PFSK-1 (cell line): Measurements from ENCODE around the gene GIT2.

Experiments
- POLR2AphosphoS5 ChIP-seq: IDR thresholded peaks from 2 replicates; pipeline ENCODE4 v1.6.1; 2012; ENCODE audit warnings: low read depth, mild to moderate bottlenecking, control low read depth, low read length, moderate library complexity
- TAF1 ChIP-seq: IDR thresholded peaks from 2 replicates; pipeline ENCODE4 v1.6.1; 2012; ENCODE audit warnings: low read length, control low read depth, borderline replicate concordance; ENCODE audit not compliant: insufficient read depth

DNA sequence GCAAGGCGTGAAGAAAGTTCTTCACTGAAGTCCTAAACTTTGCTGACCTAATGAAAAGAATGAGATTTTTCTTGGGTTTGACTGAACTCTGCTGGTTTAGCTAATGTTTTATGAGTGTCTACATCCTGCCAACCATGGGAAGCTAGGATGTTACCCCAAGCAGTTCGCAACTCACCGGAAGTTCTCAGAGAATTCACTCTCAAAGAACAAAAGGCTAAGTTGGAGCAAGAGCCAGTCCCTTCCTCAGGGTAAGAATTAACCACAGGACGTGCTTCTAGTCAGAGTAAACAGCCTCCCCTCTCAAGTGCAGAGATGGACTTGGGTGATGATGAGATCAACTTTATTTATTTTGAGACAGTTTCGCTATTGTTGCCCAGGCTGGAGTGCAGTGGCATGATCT lies 58.8 kb downstream of the GIT2 start:
- no peak for TF ChIP-seq POLR2AphosphoS5
- TF ChIP-seq TAF1, result no peak
